Measurements from ENCODE around the gene ARHGEF3.
"Not testable (repeated sequence)": the region's sequence is repeated elsewhere in the genome, so short reads cannot be mapped to it uniquely, and the experiment has no call there.

ARHGEF3 gene

GRCh38 chr3:56761023-56761422 is 40.7 kb downstream of the ARHGEF3 start:
- Histone ChIP-seq H3K4me3 (ENCODE audit: low read depth, low read length) (no peak overlapping the region), H3K27me3 (ENCODE audit: control insufficient read depth, insufficient read depth, low read length) (no peaks in the 10 kb centered on the region), H3K36me3 (ENCODE audit: control insufficient read depth, insufficient read depth, low read length) (no peaks in the 10 kb centered on the region), H3K4me1 (ENCODE audit: control insufficient read depth, insufficient read depth, low read length) (no peaks in the 10 kb centered on the region), H3K9ac (ENCODE audit: low read depth, low read length) (no peak overlapping the region), H3K9me3 (ENCODE audit: control insufficient read depth, insufficient read depth, low read length) (no peaks in the 10 kb centered on the region)

DNA sequence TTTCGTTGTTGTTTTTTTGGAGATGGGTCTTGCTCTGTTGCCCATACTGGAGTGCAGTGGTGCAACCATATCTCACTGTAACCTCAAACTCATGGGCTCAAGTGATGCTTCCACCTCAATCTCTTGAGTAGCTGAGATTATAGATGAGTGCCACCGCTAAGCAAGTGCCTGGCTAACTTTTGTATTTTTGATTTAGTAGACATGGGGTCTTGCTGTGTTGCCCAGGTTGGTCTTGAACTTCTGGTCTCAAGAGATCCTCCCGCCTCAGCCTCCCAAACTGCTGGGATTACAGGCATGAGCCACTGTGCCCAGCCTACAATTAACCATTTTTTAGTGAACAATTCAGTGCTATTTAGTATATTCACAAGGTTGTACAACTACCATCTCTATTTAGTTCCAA is 42.2 kb downstream of the ARHGEF3 start:
- H3K36me3 ChIP-seq (ENCODE audit: control insufficient read depth, insufficient read depth, low read length) = no peaks in the 10 kb centered on the region
- no peaks in the 10 kb centered on the region for H3K27me3 ChIP-seq (ENCODE audit: control insufficient read depth, insufficient read depth, low read length)
- H3K9me3 ChIP-seq (ENCODE audit: control insufficient read depth, insufficient read depth, low read length) = no peaks in the 10 kb centered on the region
- no peak overlapping the region for H3K9ac ChIP-seq (ENCODE audit: low read depth, low read length)
- H3K4me3 ChIP-seq (ENCODE audit: low read depth, low read length) = no peak overlapping the region
- no peaks in the 10 kb centered on the region for H3K4me1 ChIP-seq (ENCODE audit: control insufficient read depth, insufficient read depth, low read length)

DNA sequence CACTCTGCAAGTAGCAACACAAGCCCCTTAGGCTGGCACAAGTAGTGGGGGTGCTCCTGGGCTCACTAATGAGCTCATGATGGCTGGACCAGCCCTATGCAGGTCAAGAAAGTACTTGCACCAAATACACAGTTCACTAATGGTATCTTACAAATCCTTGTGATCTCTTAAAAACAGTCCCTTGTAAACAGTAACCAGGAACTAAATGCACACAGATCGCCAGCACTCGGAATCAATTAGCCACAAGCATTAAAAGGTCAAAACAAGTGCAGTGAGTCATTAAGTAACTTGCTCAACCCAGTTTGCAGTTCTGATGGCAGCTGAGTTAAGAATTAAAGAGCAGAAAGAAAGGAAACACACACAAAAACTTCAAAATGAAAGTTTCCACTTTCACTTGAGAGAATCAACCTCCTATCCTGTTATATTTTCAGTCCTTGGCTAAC is 43.2 kb downstream of the ARHGEF3 start:
- no peak overlapping the region for H3K9ac ChIP-seq (ENCODE audit: low read depth, low read length)
- H3K27me3 ChIP-seq (ENCODE audit: control insufficient read depth, insufficient read depth, low read length) = no peaks in the 10 kb centered on the region
- peaks cover under 1% of the 10 kb centered on the region for H3K4me1 ChIP-seq (ENCODE audit: control insufficient read depth, insufficient read depth, low read length)
- H3K4me3 ChIP-seq (ENCODE audit: low read depth, low read length) = no peak overlapping the region
- H3K36me3 ChIP-seq (ENCODE audit: control insufficient read depth, insufficient read depth, low read length) = no peaks in the 10 kb centered on the region
- H3K9me3 ChIP-seq (ENCODE audit: control insufficient read depth, insufficient read depth, low read length) = no peaks in the 10 kb centered on the region

DNA sequence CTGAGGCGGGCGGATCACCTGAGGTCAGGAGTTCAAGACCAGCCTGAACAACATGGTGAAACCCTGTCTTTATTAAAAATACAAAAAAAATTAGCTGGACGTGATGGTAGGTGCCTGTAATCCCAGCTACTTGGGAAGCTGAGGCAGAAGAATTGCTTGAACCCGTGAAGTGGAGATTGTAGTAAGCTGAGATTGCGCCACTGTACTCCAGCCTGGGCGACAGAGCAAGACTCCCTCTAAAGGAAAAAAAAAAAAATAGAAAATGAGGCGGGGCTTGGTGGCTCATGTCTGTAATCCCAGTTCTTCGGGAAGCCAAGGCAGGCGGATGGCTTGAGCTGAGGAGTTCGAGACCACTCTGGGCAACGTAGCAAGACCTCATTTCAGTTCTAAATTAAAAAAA is 43.7 kb downstream of the ARHGEF3 start:
- not testable (repeated sequence) for H3K36me3 ChIP-seq (ENCODE audit: control insufficient read depth, insufficient read depth, low read length); H3K9ac ChIP-seq (ENCODE audit: low read depth, low read length); H3K4me3 ChIP-seq (ENCODE audit: low read depth, low read length); H3K27me3 ChIP-seq (ENCODE audit: control insufficient read depth, insufficient read depth, low read length); H3K9me3 ChIP-seq (ENCODE audit: control insufficient read depth, insufficient read depth, low read length); H3K4me1 ChIP-seq (ENCODE audit: control insufficient read depth, insufficient read depth, low read length)

DNA sequence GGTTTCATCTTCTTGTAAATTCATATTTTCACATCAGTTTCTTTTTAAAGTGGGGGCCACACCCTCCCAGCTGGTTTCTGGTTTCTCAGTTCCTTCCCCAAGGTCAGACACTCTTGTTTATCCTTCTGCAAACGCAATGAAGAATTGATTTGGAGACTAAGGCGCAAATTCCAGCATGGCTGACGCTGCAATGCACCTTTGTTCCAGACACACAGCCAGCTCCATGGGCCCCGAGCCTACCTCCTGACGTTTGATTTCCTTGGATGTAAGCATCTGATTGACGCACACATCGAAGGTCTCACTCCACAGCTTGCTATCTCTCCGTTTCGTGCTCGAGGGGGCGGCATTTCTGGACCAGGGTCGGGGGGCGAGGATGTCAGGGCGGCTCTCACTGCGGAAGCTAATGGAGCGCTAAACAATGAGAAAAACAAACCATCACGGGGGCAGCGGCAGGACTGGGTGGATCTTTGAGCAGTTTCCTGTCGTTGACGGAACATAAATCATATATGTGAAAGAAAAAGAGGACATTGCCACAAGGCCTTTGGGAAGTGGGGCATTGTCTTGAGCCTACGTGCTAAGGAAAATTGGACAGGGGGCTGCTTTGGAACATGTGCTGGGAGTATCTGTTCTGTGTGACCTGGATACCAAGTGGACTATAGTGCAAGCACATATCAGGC is 46.9 kb downstream of the ARHGEF3 start:
- H3K27me3 ChIP-seq (ENCODE audit: control insufficient read depth, insufficient read depth, low read length) = no peaks in the 10 kb centered on the region
- H3K9ac ChIP-seq (ENCODE audit: low read depth, low read length) = no peak overlapping the region
- H3K9me3 ChIP-seq (ENCODE audit: control insufficient read depth, insufficient read depth, low read length) = no peaks in the 10 kb centered on the region
- H3K4me3 ChIP-seq (ENCODE audit: low read depth, low read length) = no peak overlapping the region
- no peaks in the 10 kb centered on the region for H3K36me3 ChIP-seq (ENCODE audit: control insufficient read depth, insufficient read depth, low read length)
- H3K4me1 ChIP-seq (ENCODE audit: control insufficient read depth, insufficient read depth, low read length) = peaks cover 3% of the 10 kb centered on the region

DNA sequence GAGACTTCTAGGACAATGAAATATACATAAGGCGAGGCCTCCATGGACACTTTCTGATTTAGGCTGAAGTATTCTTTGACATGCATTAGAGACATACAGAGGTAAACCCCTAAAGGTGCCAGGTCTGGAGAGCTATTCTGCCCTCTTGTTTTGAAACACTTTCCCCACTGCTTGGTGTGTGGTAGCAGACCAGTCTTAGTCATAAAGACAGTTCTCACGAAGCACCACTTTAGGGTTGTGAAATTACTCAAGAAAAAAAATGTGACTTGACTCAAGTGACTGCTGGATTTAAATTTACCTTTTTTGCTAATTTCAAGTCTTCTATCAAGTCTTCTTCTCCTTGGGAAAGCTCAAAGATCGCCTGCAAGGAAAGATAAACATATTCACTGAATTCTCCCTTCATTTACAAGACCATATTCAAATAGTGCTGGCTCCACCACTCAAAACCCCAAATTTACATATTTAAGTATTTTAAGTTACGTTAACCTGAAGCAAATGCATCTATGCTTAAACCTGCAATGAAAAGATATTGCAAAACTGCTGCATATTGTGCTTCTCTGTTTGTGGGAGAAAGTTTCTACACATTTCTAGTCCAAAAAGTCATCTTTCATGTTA is 48.4 kb downstream of the ARHGEF3 start:
- no peaks in the 10 kb centered on the region for H3K36me3 ChIP-seq (ENCODE audit: control insufficient read depth, insufficient read depth, low read length)
- no peak overlapping the region for H3K4me3 ChIP-seq (ENCODE audit: low read depth, low read length)
- no peaks in the 10 kb centered on the region for H3K27me3 ChIP-seq (ENCODE audit: control insufficient read depth, insufficient read depth, low read length)
- peaks cover 3% of the 10 kb centered on the region for H3K4me1 ChIP-seq (ENCODE audit: control insufficient read depth, insufficient read depth, low read length)
- no peak overlapping the region for H3K9ac ChIP-seq (ENCODE audit: low read depth, low read length)
- H3K9me3 ChIP-seq (ENCODE audit: control insufficient read depth, insufficient read depth, low read length) = no peaks in the 10 kb centered on the region

GRCh38 chr3:56751056-56751707 is 50.6 kb downstream of the ARHGEF3 start:
- Histone ChIP-seq H3K4me1 (ENCODE audit: control insufficient read depth, insufficient read depth, low read length) (peaks cover 3% of the 10 kb centered on the region), H3K4me3 (ENCODE audit: low read depth, low read length) (no peak overlapping the region), H3K27me3 (ENCODE audit: control insufficient read depth, insufficient read depth, low read length) (no peaks in the 10 kb centered on the region), H3K9ac (ENCODE audit: low read depth, low read length) (no peak overlapping the region), H3K36me3 (ENCODE audit: control insufficient read depth, insufficient read depth, low read length) (no peaks in the 10 kb centered on the region), H3K9me3 (ENCODE audit: control insufficient read depth, insufficient read depth, low read length) (no peaks in the 10 kb centered on the region)

GRCh38 chr3:56748663-56749231 is 53.0 kb downstream of the ARHGEF3 start:
- Histone ChIP-seq H3K4me1 (ENCODE audit: control insufficient read depth, insufficient read depth, low read length) (peaks cover 3% of the 10 kb centered on the region), H3K9ac (ENCODE audit: low read depth, low read length) (no peak overlapping the region), H3K4me3 (ENCODE audit: low read depth, low read length) (no peak overlapping the region), H3K9me3 (ENCODE audit: control insufficient read depth, insufficient read depth, low read length) (no peaks in the 10 kb centered on the region), H3K36me3 (ENCODE audit: control insufficient read depth, insufficient read depth, low read length) (no peaks in the 10 kb centered on the region), H3K27me3 (ENCODE audit: control insufficient read depth, insufficient read depth, low read length) (no peaks in the 10 kb centered on the region)

DNA sequence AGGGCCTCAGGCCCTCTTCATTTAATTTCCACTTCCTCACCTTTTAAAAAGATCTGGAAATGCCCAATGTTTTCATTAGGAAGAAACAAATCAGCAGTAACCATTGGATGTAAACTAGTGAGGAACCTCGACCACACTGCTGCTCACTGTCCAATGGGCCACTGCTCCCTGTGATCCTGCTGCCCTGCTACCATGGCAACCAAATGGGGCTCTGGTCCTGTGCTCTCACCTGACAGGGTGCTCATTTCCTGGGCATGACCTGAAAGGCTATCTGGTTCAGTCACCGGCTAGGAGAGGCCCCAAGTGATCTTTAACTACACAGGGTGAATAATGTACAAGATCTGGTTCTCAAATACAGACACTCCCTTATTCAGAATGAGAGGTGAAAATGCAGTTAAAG is 54.6 kb downstream of the ARHGEF3 start:
- no peak overlapping the region for H3K4me3 ChIP-seq (ENCODE audit: low read depth, low read length)
- H3K27me3 ChIP-seq (ENCODE audit: control insufficient read depth, insufficient read depth, low read length) = no peaks in the 10 kb centered on the region
- H3K9me3 ChIP-seq (ENCODE audit: control insufficient read depth, insufficient read depth, low read length) = no peaks in the 10 kb centered on the region
- H3K9ac ChIP-seq (ENCODE audit: low read depth, low read length) = no peak overlapping the region
- no peaks in the 10 kb centered on the region for H3K4me1 ChIP-seq (ENCODE audit: control insufficient read depth, insufficient read depth, low read length)
- no peaks in the 10 kb centered on the region for H3K36me3 ChIP-seq (ENCODE audit: control insufficient read depth, insufficient read depth, low read length)

- H3K27me3 ChIP-seq (ENCODE audit: control insufficient read depth, insufficient read depth, low read length) = no peaks in the 10 kb centered on the region
- H3K4me1 ChIP-seq (ENCODE audit: control insufficient read depth, insufficient read depth, low read length) = no peaks in the 10 kb centered on the region
- no peak overlapping the region for H3K4me3 ChIP-seq (ENCODE audit: low read depth, low read length)
- H3K36me3 ChIP-seq (ENCODE audit: control insufficient read depth, insufficient read depth, low read length) = no peaks in the 10 kb centered on the region
- H3K9ac ChIP-seq (ENCODE audit: low read depth, low read length) = no peak overlapping the region
- no peaks in the 10 kb centered on the region for H3K9me3 ChIP-seq (ENCODE audit: control insufficient read depth, insufficient read depth, low read length)
Observed at GRCh38 chr3:56744016-56744415, 57.7 kb downstream of the ARHGEF3 start.

- Histone ChIP-seq H3K9me3 (ENCODE audit: control insufficient read depth, insufficient read depth, low read length) (no peaks in the 10 kb centered on the region), H3K36me3 (ENCODE audit: control insufficient read depth, insufficient read depth, low read length) (no peaks in the 10 kb centered on the region), H3K4me3 (ENCODE audit: low read depth, low read length) (no peak overlapping the region), H3K4me1 (ENCODE audit: control insufficient read depth, insufficient read depth, low read length) (no peaks in the 10 kb centered on the region), H3K27me3 (ENCODE audit: control insufficient read depth, insufficient read depth, low read length) (no peaks in the 10 kb centered on the region), H3K9ac (ENCODE audit: low read depth, low read length) (no peak overlapping the region)
Observed at GRCh38 chr3:56742887-56743286, 58.9 kb downstream of the ARHGEF3 start.

GRCh38 chr3:56739036-56739435 is 62.7 kb downstream of the ARHGEF3 start:
- H3K4me1 ChIP-seq (ENCODE audit: control insufficient read depth, insufficient read depth, low read length) = no peaks in the 10 kb centered on the region

More at GRCh38 chr3:56739036-56739435, 62.7 kb downstream of the ARHGEF3 start:
- no peaks in the 10 kb centered on the region for H3K9me3 ChIP-seq (ENCODE audit: control insufficient read depth, insufficient read depth, low read length)
- H3K9ac ChIP-seq (ENCODE audit: low read depth, low read length) = no peak overlapping the region
- H3K36me3 ChIP-seq (ENCODE audit: control insufficient read depth, insufficient read depth, low read length) = no peaks in the 10 kb centered on the region
- H3K4me3 ChIP-seq (ENCODE audit: low read depth, low read length) = no peak overlapping the region
- H3K27me3 ChIP-seq (ENCODE audit: control insufficient read depth, insufficient read depth, low read length) = no peaks in the 10 kb centered on the region
